Neural cell (in vitro differentiated cells): Measurements from ENCODE around the gene MTMR3. TPM values are rescaled to one million over a fixed set of nuclear protein-coding genes. Genes with fewer than 3 reads are reported as not detected.

ENCODE experiments used
- H2AFZ ChIP-seq: fragments of 200-600, 300-800 bp; sonication (generic), shearing (Covaris generic); 2 replicates; pipeline ENCODE4 v1.6.0; 2014; ENCODE audit warnings: low read depth, mild to moderate bottlenecking, antibody characterized with exemption, low read length, moderate library complexity
- H3F3A ChIP-seq: fragments of 200-600 bp; shearing (Covaris generic); 2 replicates; pipeline ENCODE4 v1.6.1; 2016; ENCODE audit warnings: mild to moderate bottlenecking, moderate library complexity, mixed read lengths, antibody characterized with exemption, low read length; ENCODE audit not compliant: insufficient read depth, poor library complexity, severe bottlenecking
- H3K27ac ChIP-seq: fragments of 200-600, 300-800 bp; sonication (generic), shearing (Covaris generic); 2 replicates; pipeline ENCODE4 v1.5.1; 2014; ENCODE audit warnings: mild to moderate bottlenecking, low read length, moderate library complexity
- H3K27me3 ChIP-seq: fragments of 300-800, 200-600 bp; sonication (generic), shearing (Covaris generic); 2 replicates; pipeline ENCODE4 v1.6.0; 2014; ENCODE audit warnings: mild to moderate bottlenecking, low read depth, low read length, moderate library complexity; ENCODE audit not compliant: insufficient read depth
- H3K36me3 ChIP-seq: fragments of 300-800, 200-600 bp; sonication (generic), shearing (Covaris generic); 2 replicates; pipeline ENCODE4 v1.5.1; 2014; ENCODE audit warnings: mild to moderate bottlenecking, antibody characterized with exemption, low read length, moderate library complexity; ENCODE audit not compliant: insufficient read depth
- H3K4me2 ChIP-seq: fragments of 300-800, 200-600 bp; sonication (generic), shearing (Covaris generic); 2 replicates; pipeline ENCODE4 v1.6.0; 2014; ENCODE audit warnings: mild to moderate bottlenecking, low read length
- H3K4me3 ChIP-seq: fragments of 300-800, 200-600 bp; sonication (generic), shearing (Covaris generic); 2 replicates; pipeline ENCODE4 v1.5.1; 2014; ENCODE audit warnings: mild to moderate bottlenecking, low read length, moderate library complexity
- H3K79me2 ChIP-seq: fragments of 200-600 bp; shearing (Covaris generic); replicated peaks from 2 replicates; pipeline ENCODE4 v1.6.0; 2014; ENCODE audit warnings: mild to moderate bottlenecking, low read length, moderate library complexity; ENCODE audit not compliant: insufficient read depth
- H3K9ac ChIP-seq: fragments of 300-800, 200-600 bp; sonication (generic), shearing (Covaris generic); 2 replicates; pipeline ENCODE4 v1.6.1; 2016; ENCODE audit warnings: mild to moderate bottlenecking, low read length, mixed read lengths
- H3K9me2 ChIP-seq: fragments of 200-600 bp; shearing (Covaris generic); 2 replicates; pipeline ENCODE4 v1.6.1; 2016; ENCODE audit warnings: mild to moderate bottlenecking, low read length, mixed read lengths; ENCODE audit not compliant: insufficient read depth
- H3K9me3 ChIP-seq: fragments of 200-600, 300-800 bp; sonication (generic), shearing (Covaris generic); 2 replicates; pipeline ENCODE4 v1.6.1; 2016; ENCODE audit warnings: mild to moderate bottlenecking, mixed run types, low read length, moderate library complexity, mixed read lengths
- H4K20me1 ChIP-seq: fragments of 200-600 bp; shearing (Covaris generic); 2 replicates; pipeline ENCODE4 v1.6.1; 2016; ENCODE audit warnings: mild to moderate bottlenecking, mixed run types; ENCODE audit not compliant: insufficient read depth
- EP300 ChIP-seq: fragments of 450-650 bp; conservative IDR thresholded peaks from 2 replicates; pipeline ENCODE4 v1.6.1; 2014; ENCODE audit warnings: antibody characterized with exemption, mild to moderate bottlenecking, moderate library complexity; ENCODE audit not compliant: poor library complexity, severe bottlenecking
- EZH2 ChIP-seq: fragments of 200-600, 300-800 bp; shearing (Covaris generic), sonication (generic); IDR thresholded peaks from 2 replicates; pipeline ENCODE4 v1.6.1; 2014; ENCODE audit warnings: antibody characterized with exemption, low read length, borderline replicate concordance, mild to moderate bottlenecking; ENCODE audit not compliant: insufficient read depth, poor library complexity, severe bottlenecking
- MXI1 ChIP-seq: fragments of 450-650 bp; conservative IDR thresholded peaks from 2 replicates; pipeline ENCODE4 v1.6.1; 2014; ENCODE audit warnings: antibody characterized with exemption, mild to moderate bottlenecking; ENCODE audit not compliant: poor library complexity, severe bottlenecking
- POLR2AphosphoS5 ChIP-seq: IDR thresholded peaks from 2 replicates; pipeline ENCODE4 v1.6.1; 2012
- RAD21 ChIP-seq: fragments of 450-650 bp; conservative IDR thresholded peaks from 2 replicates; pipeline ENCODE4 v1.6.1; 2014; ENCODE audit warnings: antibody characterized with exemption, mild to moderate bottlenecking, moderate library complexity
- SMC3 ChIP-seq: fragments of 450-650 bp; conservative IDR thresholded peaks from 2 replicates; pipeline ENCODE4 v1.6.1; 2014; ENCODE audit warnings: antibody characterized with exemption, mild to moderate bottlenecking, moderate library complexity; ENCODE audit not compliant: poor library complexity
- TAF1 ChIP-seq: IDR thresholded peaks from 2 replicates; pipeline ENCODE4 v1.6.1; 2012; ENCODE audit warnings: low read depth
- polyA minus RNA-seq: library from RNA; depleted of rRNA, polyadenylated mRNA; stranded (reverse); fragments of >200 nt; gene quantifications from 2 replicates; pipeline ENCODE4 v1.2.3, GENCODE V29; 2014
- polyA plus RNA-seq: library from polyadenylated mRNA; depleted of rRNA; stranded (reverse); fragments of >200 nt; gene quantifications from 2 replicates; pipeline ENCODE4 v1.2.3, GENCODE V29; 2014
- TF ChIP-seq, protein P1 (sequence below): fragments of 450-650 bp; IDR thresholded peaks from 2 replicates; pipeline ENCODE4 v1.5.1; 2014; ENCODE audit warnings: antibody characterized with exemption, mild to moderate bottlenecking, moderate library complexity; ENCODE audit not compliant: poor library complexity, severe bottlenecking
- TF ChIP-seq, protein P2 (sequence below): IDR thresholded peaks from 2 replicates; pipeline ENCODE4 v1.6.1; 2012; ENCODE audit warnings: borderline replicate concordance

MTMR3 gene
- polyA plus RNA-seq, result 46.7 and 59.6 TPM in 2 replicates
- polyA minus RNA-seq, result 126 and 128 TPM in 2 replicates

DNA sequence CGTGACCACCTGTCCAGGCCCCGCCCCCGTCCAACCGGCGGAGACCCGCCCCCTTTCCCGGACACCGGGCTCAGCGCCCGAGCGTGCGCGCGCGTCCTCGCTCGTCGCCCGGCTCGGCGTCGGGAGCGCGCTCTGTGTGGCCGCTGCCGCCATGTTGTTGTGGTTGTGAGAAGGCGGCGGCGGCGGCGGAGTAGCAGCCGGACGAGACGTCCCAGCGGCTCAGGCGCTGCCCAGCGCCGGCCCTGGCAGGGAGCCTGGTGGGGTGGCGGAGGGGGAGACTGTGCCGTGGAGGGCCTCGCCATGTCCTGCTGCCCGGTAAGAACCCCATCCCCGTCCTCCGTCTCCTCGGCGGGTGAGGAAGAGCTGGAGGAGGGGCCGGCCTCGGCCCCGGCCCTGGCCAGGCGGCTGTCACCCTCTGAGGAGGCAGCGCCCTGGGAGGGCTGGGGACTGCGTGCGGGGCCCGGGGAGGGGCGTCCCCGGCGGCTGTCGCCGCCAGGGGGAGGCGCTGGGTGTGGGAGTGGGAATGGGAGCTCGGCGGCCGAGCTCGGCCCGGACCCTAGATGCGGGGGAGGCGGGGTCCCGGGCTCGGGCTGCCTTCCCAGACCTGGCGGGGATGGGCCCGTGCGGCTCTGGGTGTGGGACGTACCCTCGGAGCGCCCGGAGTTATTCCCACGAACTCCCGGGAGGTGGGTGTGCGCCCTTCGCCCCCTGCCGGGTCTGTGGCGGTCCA lies at the start of gene MTMR3:
Gene MTMR3, plus strand, starts transcription at position 130 of the 730 bp plus-strand sequence. CDS start 87,886 bp downstream, outside the sequence.
- Histone ChIP-seq H3K4me2 (peak within 1 kb of the TSS; percentile 83), H4K20me1 (peaks cover 6% of the 10 kb centered on the region), H3K36me3 (no peaks in the 10 kb centered on the region), H3K9me3 (no peaks in the 10 kb centered on the region), H3K9ac (peak within 1 kb of the TSS; percentile 98), H2AFZ (peak within 1 kb of the TSS; percentile 69), H3K4me3 (peak within 1 kb of the TSS; percentile 99), H3K27ac (peak within 1 kb of the TSS; percentile 94), H3K9me2 (no peaks in the 10 kb centered on the region), H3K79me2 (peaks cover 51% of the 10 kb centered on the region), H3F3A (no peaks in the 10 kb centered on the region), H3K27me3 (no peaks in the 10 kb centered on the region)
- TF ChIP-seq SMC3, result peak; percentile 60
- peak; percentile 48 for TF ChIP-seq RAD21
- TF ChIP-seq, protein P1, sequence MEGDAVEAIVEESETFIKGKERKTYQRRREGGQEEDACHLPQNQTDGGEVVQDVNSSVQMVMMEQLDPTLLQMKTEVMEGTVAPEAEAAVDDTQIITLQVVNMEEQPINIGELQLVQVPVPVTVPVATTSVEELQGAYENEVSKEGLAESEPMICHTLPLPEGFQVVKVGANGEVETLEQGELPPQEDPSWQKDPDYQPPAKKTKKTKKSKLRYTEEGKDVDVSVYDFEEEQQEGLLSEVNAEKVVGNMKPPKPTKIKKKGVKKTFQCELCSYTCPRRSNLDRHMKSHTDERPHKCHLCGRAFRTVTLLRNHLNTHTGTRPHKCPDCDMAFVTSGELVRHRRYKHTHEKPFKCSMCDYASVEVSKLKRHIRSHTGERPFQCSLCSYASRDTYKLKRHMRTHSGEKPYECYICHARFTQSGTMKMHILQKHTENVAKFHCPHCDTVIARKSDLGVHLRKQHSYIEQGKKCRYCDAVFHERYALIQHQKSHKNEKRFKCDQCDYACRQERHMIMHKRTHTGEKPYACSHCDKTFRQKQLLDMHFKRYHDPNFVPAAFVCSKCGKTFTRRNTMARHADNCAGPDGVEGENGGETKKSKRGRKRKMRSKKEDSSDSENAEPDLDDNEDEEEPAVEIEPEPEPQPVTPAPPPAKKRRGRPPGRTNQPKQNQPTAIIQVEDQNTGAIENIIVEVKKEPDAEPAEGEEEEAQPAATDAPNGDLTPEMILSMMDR, result peak; percentile 62
- TF ChIP-seq EZH2, result no peak
- peak; percentile 55 for TF ChIP-seq MXI1
- TF ChIP-seq POLR2AphosphoS5, result peak; percentile 94
- peak; percentile 22 for TF ChIP-seq EP300
- TF ChIP-seq, protein P2, sequence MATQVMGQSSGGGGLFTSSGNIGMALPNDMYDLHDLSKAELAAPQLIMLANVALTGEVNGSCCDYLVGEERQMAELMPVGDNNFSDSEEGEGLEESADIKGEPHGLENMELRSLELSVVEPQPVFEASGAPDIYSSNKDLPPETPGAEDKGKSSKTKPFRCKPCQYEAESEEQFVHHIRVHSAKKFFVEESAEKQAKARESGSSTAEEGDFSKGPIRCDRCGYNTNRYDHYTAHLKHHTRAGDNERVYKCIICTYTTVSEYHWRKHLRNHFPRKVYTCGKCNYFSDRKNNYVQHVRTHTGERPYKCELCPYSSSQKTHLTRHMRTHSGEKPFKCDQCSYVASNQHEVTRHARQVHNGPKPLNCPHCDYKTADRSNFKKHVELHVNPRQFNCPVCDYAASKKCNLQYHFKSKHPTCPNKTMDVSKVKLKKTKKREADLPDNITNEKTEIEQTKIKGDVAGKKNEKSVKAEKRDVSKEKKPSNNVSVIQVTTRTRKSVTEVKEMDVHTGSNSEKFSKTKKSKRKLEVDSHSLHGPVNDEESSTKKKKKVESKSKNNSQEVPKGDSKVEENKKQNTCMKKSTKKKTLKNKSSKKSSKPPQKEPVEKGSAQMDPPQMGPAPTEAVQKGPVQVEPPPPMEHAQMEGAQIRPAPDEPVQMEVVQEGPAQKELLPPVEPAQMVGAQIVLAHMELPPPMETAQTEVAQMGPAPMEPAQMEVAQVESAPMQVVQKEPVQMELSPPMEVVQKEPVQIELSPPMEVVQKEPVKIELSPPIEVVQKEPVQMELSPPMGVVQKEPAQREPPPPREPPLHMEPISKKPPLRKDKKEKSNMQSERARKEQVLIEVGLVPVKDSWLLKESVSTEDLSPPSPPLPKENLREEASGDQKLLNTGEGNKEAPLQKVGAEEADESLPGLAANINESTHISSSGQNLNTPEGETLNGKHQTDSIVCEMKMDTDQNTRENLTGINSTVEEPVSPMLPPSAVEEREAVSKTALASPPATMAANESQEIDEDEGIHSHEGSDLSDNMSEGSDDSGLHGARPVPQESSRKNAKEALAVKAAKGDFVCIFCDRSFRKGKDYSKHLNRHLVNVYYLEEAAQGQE, result peak; percentile 66
- peak; percentile 78 for TF ChIP-seq TAF1

DNA sequence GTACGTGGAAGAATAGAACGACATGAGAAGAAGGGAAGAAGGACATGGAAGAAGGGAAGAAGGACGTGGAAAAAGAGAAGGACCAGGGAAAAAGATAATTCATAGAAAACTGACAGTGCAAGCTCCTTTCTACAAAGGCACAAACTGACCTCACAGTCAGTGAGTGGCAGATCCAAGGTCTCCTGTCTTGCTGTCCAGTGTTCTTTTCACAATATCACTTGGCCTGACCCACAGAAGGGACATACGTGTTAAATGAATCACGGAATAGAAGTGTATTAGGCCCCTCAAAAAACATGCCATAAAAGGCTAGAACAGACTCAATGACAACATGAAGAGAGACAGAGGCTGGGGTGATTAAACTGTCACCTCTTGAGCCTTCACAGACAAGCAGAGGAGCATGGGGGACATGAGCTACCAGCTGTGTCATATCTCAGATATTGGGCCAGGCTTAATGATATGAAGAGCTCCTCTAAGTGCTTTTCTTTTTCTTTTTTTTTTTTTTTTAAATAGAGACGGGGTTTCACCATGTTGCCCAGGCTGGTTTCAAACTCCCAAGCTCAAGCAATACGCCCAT lies 49.5 kb upstream of the MTMR3 start:
- Histone ChIP-seq H3K4me3 (no peak overlapping the region), H4K20me1 (no peaks in the 10 kb centered on the region), H3K27ac (no peak overlapping the region), H3K9me2 (no peaks in the 10 kb centered on the region), H3K27me3 (no peaks in the 10 kb centered on the region), H3K9me3 (no peaks in the 10 kb centered on the region), H2AFZ (no peak overlapping the region), H3K79me2 (peaks cover 11% of the 10 kb centered on the region), H3K36me3 (no peaks in the 10 kb centered on the region), H3F3A (no peaks in the 10 kb centered on the region), H3K9ac (no peak overlapping the region), H3K4me2 (no peak overlapping the region)
- TF ChIP-seq POLR2AphosphoS5 (no peak), RAD21 (no peak), MXI1 (no peak), EZH2 (no peak), SMC3 (no peak), EP300 (no peak)
- TF ChIP-seq, protein P2, result no peak
- TF ChIP-seq, protein P1, result no peak
